GM19467 (cell line): ENCODE data around the gene CDC42BPG.
A peak's percentile ranks its signal among the peaks of the same experiment; 100 is the strongest.

Source experiments
- ATAC-seq: cut with Tn5 transposase; IDR thresholded peaks from one replicate; pipeline ENCODE4 v1.9.1; 2021; ENCODE audit warnings: mild to moderate bottlenecking, moderate library complexity; ENCODE audit not compliant: unreplicated experiment

The CDC42BPG gene

DNA sequence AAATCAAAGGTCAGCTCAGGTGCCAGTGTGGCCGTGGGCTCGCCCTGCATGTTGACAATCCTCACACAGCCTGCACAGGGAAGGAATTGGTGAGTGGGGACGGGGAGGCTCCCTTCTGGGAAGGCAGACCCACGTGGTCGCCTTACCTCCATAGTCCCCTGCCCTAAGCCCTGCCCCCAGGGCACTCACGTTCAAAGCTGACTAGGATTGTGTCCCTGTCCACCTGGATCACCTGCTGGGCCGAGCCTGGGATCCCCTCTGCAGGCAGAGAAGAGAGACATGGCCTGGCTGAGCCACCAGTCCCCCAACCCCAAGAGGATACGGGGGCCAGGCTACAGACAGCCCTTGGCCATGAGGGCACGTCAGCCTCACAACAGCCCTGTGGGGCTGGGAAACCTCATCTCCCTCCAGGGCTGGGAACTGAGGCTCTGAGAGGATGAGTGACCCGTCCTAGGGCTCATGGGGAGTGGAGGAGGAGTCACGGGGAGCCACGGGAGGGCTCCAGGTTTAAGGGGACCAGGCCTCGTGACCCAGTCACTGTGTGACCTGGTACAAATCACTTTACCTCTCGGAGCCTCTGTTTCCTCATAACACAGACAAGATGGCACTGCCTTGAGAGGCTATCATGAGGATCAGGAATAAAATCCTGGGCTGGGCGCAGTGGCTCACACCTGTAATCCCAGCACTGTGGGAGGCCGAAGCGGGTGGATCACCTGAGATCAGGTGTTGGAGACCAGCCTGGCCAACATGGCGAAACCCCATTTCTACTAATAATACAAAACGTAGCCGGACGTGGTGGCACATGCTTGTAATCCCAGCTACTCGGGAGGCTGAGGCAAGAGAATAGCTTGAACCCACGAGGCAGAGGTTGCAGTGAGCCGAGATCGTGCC is 54.0 kb downstream of the CDC42BPG start:
- no peak for ATAC-seq

- ATAC-seq = no peak
These were observed 54.9 kb downstream of the CDC42BPG start for GRCh38 chr11:64789331-64790204.

GRCh38 chr11:64788321-64789215 is 55.9 kb downstream of the CDC42BPG start:
- ATAC-seq = no peak

DNA sequence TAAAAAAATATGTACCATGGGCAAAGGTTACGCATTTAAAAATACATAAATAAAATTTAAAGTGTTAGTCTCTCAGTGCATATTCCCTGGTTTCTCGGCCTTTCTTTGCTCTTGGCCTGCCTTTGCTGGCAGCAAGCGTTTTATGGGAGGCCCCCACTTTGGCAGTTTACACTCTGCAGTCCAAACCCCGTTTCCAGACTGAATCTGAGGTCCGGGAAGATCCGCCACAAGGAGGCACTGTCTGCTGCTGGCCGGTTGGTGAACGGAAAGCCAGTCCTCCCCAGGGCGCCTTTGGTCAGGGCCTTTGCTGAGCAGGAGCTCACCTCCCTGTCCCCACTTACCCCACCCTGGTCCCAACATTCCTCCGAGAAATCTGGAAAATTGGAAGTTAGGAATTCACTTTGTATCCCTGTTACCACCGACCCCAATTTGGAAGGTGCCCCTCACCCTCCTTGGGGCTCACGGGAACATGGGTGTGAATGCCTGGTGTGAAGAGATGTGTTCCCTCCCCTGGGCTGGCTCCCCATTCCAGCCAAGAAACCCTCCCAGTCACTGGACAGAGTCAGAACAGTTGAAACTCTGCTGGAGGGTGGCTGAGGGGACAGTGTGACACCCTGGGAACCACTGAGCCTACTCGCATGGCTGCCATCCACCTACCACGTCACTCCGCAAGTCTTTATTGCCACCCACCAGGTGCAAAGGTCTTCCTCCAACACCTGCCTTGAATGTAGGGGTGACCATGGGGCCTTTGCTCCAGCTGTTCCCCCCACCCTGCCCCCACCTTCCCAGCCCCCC is 56.7 kb downstream of the CDC42BPG start:
- no peak for ATAC-seq

- no peak for ATAC-seq
These were observed 58.1 kb downstream of the CDC42BPG start for GRCh38 chr11:64786308-64786707.

- no peak for ATAC-seq
These were observed 59.5 kb downstream of the CDC42BPG start for GRCh38 chr11:64784813-64785581.

- ATAC-seq = peak; percentile 75
These were observed 65.8 kb downstream of the CDC42BPG start, which contains the start of gene SF1 for GRCh38 chr11:64778473-64779298. Gene SF1 (minus strand): TSS chr11:64778542. CDS start chr11:64778392, 150 bp downstream.

DNA sequence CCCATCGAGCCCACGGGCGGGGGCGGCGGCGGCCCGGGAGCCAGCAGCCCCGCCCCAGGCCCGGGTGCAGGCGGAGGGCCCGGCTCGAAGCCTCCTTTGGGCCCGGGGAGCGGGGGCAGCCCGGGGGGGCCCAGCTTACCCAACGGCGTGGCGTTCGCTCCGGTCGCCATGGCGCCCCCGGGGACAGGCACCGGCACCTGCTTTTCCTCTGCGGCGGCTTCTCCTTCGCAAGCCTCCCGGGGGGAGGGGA is 66.3 kb downstream of the CDC42BPG start:
- no peak for ATAC-seq

DNA sequence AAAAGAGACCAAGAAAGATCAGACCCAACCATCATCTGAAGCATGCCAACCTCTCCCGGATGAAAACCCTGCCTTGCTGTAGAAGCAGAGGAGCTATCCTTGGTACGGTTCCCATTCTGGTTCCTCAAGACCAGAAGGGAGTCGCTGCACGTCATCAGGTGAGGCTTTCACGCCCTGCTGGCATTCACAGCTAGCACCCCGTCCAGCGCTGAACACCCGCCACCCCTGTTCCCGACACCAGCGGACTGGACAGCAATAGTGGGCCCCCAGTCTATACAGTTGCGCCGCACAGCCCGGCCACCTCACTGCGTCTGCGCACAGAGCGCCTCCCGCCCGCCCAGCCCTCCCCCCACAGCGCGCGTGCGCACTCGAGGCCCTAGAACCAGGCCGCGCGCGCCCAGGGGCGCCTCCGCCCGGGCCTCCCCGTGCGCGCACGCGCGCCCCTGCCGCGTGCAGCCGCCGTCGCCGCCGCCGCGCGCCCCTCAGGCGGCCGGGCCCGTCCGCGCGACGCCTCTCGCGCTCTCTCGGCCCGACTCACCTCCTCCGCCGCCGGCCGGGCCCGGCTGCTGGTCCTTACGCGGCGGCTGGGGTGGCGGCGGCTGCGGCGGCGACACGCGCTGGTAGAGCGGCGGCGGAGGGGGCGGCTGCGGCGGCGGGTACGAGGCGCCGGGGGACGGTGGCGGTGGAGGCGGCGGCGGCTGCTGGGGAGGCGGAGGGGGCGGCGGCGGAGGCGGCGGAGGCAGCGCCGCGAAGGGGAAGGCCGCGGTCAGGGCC is 66.8 kb downstream of the CDC42BPG start:
- ATAC-seq = peak; percentile 21

- no peak for ATAC-seq
These were observed 67.6 kb downstream of the CDC42BPG start for GRCh38 chr11:64776875-64777274.

GRCh38 chr11:64776425-64776824 is 68.0 kb downstream of the CDC42BPG start:
- no peak for ATAC-seq

- ATAC-seq = no peak
These were observed 70.3 kb downstream of the CDC42BPG start for GRCh38 chr11:64774144-64774543.
